Liver (tissue), 9 donors: ENCODE results near the gene UGT1A10. TPM values are rescaled to one million over a fixed set of nuclear protein-coding genes. Genes with fewer than 3 reads are reported as not detected.
"Not testable (repeated sequence)": the region's sequence is repeated elsewhere in the genome, so short reads cannot be mapped to it uniquely, and the experiment has no call there.

Experiments
- DNase-seq: peaks from one replicate; pipeline ENCODE4 v3.0.0-alpha.2; 2017; ENCODE audit warnings: low spot score
- H3K27ac ChIP-seq, 2 donors: one replicate each; pipeline ENCODE4 v1.7.0; 2013; ENCODE audit warnings: inconsistent platforms in 2 of 2, low read length in 2 of 2, control low read depth in 1 of 2, low read depth in 1 of 2, mild to moderate bottlenecking in 1 of 2
- H3K27me3 ChIP-seq, 4 donors: one replicate each; pipeline versions ENCODE4 v1.6.1 to v1.7.0; 2013; ENCODE audit warnings: low read length in 3 of 4, inconsistent platforms in 1 of 4, mild to moderate bottlenecking in 1 of 4, moderate library complexity in 1 of 4; ENCODE audit not compliant: control insufficient read depth in 4 of 4, insufficient read depth in 4 of 4
- H3K36me3 ChIP-seq, 4 donors: one replicate each; pipeline versions ENCODE4 v1.6.1 to v1.7.0; 2013; ENCODE audit warnings: low read length in 3 of 4, mild to moderate bottlenecking in 3 of 4, low read depth in 1 of 4, moderate library complexity in 1 of 4; ENCODE audit not compliant: control insufficient read depth in 4 of 4, insufficient read depth in 3 of 4
- H3K4me1 ChIP-seq, 4 donors: one replicate each; pipeline versions ENCODE4 v1.6.1 to v1.7.0; 2013; ENCODE audit warnings: low read length in 3 of 4, mild to moderate bottlenecking in 3 of 4, moderate library complexity in 1 of 4; ENCODE audit not compliant: control insufficient read depth in 4 of 4, insufficient read depth in 4 of 4
- H3K4me3 ChIP-seq, 3 donors: one replicate each; pipeline versions ENCODE4 v1.6.1 to v1.7.0; 2013; ENCODE audit warnings: low read length in 3 of 3, control low read depth in 1 of 3, low read depth in 1 of 3, mild to moderate bottlenecking in 1 of 3
- H3K9ac ChIP-seq, 2 donors: one replicate each; pipeline ENCODE4 v1.7.0; 2013; ENCODE audit warnings: low read length in 2 of 2, mild to moderate bottlenecking in 2 of 2, moderate library complexity in 2 of 2, control low read depth in 1 of 2, low read depth in 1 of 2
- H3K9me3 ChIP-seq, 4 donors: one replicate each; pipeline versions ENCODE4 v1.6.1 to v1.7.0; 2013; ENCODE audit warnings: low read length in 3 of 4; ENCODE audit not compliant: control insufficient read depth in 4 of 4
- CTCF ChIP-seq: fragments of 150-350 bp; IDR thresholded peaks from 2 replicates; pipeline ENCODE4 v1.5.1; 2017; ENCODE audit warnings: improper control_type of control experiment, low read depth, low read length; ENCODE audit not compliant: missing input control
- EGR1 ChIP-seq, 2 donors: IDR thresholded peaks; 2 replicates each; pipeline ENCODE4 v1.6.1; 2016 to 2018; ENCODE audit warnings: antibody characterized with exemption in 2 of 2, low read depth in 2 of 2
- FOXA1 ChIP-seq: IDR thresholded peaks from 2 replicates; pipeline ENCODE4 v1.6.1; 2016; ENCODE audit warnings: antibody characterized with exemption
- FOXA2 ChIP-seq: IDR thresholded peaks from 2 replicates; pipeline ENCODE4 v1.6.1; 2016; ENCODE audit warnings: antibody characterized with exemption
- GABPA ChIP-seq, 2 donors: IDR thresholded peaks in 1 of 2; conservative IDR thresholded peaks in 1 of 2; 2 replicates each; pipeline ENCODE4 v1.6.1; 2016; ENCODE audit warnings: antibody characterized with exemption in 2 of 2, mild to moderate bottlenecking in 1 of 2, moderate library complexity in 1 of 2
- HNF4A ChIP-seq, 2 donors: conservative IDR thresholded peaks; 2 replicates each; pipeline ENCODE4 v1.6.1; 2016; ENCODE audit warnings: antibody characterized with exemption in 2 of 2, mild to moderate bottlenecking in 2 of 2
- HNF4G ChIP-seq: IDR thresholded peaks from 2 replicates; pipeline ENCODE4 v1.6.1; 2016; ENCODE audit warnings: antibody characterized with exemption
- JUND ChIP-seq, 2 donors: IDR thresholded peaks; 2 replicates each; pipeline ENCODE4 v1.6.1; 2016; ENCODE audit warnings: antibody characterized with exemption in 2 of 2
- MAX ChIP-seq: IDR thresholded peaks from 2 replicates; pipeline ENCODE4 v1.6.1; 2016; ENCODE audit warnings: antibody characterized with exemption
- NR2F2 ChIP-seq: IDR thresholded peaks from 2 replicates; pipeline ENCODE4 v1.6.1; 2016; ENCODE audit warnings: antibody characterized with exemption
- REST ChIP-seq: IDR thresholded peaks from 2 replicates; pipeline ENCODE4 v1.6.1; 2016; ENCODE audit warnings: antibody characterized with exemption, mild to moderate bottlenecking
- RXRA ChIP-seq, 2 donors: IDR thresholded peaks; 2 replicates each; pipeline ENCODE4 v1.6.1; 2017 to 2018; ENCODE audit warnings: antibody characterized with exemption in 2 of 2, mild to moderate bottlenecking in 1 of 2
- ZBTB33 ChIP-seq: IDR thresholded peaks from 2 replicates; pipeline ENCODE4 v1.6.1; 2016; ENCODE audit warnings: antibody characterized with exemption
- WGBS: extraction: QIAGEN DNeasy Blood & Tissue Kit; methylation state at CpG from one replicate; pipeline ENCODE4 v1.1.7; 2013; 5-methylcytosine and 5-hydroxymethylcytosine counted together
- polyA plus RNA-seq, 2 donors: library from polyadenylated mRNA; stranded (reverse) in 1 of 2; unstranded in 1 of 2; fragments of 200-250 nt in 1 of 2; fragments of >200 nt in 1 of 2; fragmentation: Nextera tagmentation in 1 of 2; extraction: Ambion mirVana in 1 of 2; gene quantifications; one replicate each; pipeline versions ENCODE4 v1.2.1 to v1.2.3, GENCODE V29; 2013 to 2015
- total RNA-seq, 2 donors: library from RNA; depleted of rRNA; stranded (reverse); fragments of >200 nt; gene quantifications; one replicate each; pipeline ENCODE4 v1.2.3, GENCODE V29; 2014
- donor health status: healthy.
- donor health status: healthy.
- donor health status: healthy.
- donor health status: healthy.
- donor health status: healthy.

The UGT1A10 gene
- total and polyA plus RNA-seq, 4 donors = 0.08 TPM; not detected in 2

GRCh38 chr2:233611284-233611683 is 25.0 kb upstream of the UGT1A10 start:
- WGBS = 74% methylated on average over 4 of the region's 4 CpGs
- no peaks in the 10 kb centered on the region for H3K27me3 ChIP-seq
- H3K36me3 ChIP-seq = no peaks in the 10 kb centered on the region
- no peak overlapping the region for H3K4me3 ChIP-seq
- no peak for DNase-seq
- H3K4me1 ChIP-seq = peaks cover 0 to 8% (median 6%) of the 10 kb centered on the region in 4 donors
- TF ChIP-seq RXRA (IDR thresholded peaks at IDR 0.05) (no peak), HNF4G (no peak), CTCF (no peak), EGR1 (IDR thresholded peaks at IDR 0.05; ENCODE audit: low read depth in 2 of 2) (no peak), HNF4A (conservative IDR thresholded peaks at IDR 0.05) (no peak), GABPA (IDR thresholded peaks at IDR 0.05 in 1 of 2, conservative IDR thresholded peaks at IDR 0.05 in 1 of 2) (no peak), NR2F2 (no peak), FOXA2 (no peak), FOXA1 (no peak), REST (no peak), ZBTB33 (no peak), JUND (IDR thresholded peaks at IDR 0.05) (no peak), MAX (no peak)
- no peaks in the 10 kb centered on the region for H3K9me3 ChIP-seq
- H3K27ac ChIP-seq = no peak overlapping the region
- H3K9ac ChIP-seq = no peak overlapping the region

- DNase-seq, H3K36me3 ChIP-seq, H3K27me3 ChIP-seq, H3K9ac ChIP-seq, H3K4me3 ChIP-seq, H3K27ac ChIP-seq, H3K4me1 ChIP-seq, H3K9me3 ChIP-seq: not testable (repeated sequence)
- 78% methylated on average over 5 of the region's 5 CpGs for WGBS
Observed at GRCh38 chr2:233617476-233617875, 18.8 kb upstream of the UGT1A10 start, which contains the start of gene UGT1A8. Gene UGT1A8, plus strand, starts transcription at chr2:233617633. Its CDS starts 75 bp downstream, at chr2:233617708.
